COLO668 (cell line): ENCODE data around the gene ZNF576.
A peak's percentile ranks its signal among the peaks of the same experiment; 100 is the strongest.
"Not testable (repeated sequence)": the region's sequence is repeated elsewhere in the genome, so short reads cannot be mapped to it uniquely, and the experiment has no call there.

ENCODE experiments used
- DNase-seq: peaks from one replicate; lab custom pipeline; 2025; ENCODE audit not compliant: unreplicated experiment; lab: John Stamatoyannopoulos, UW

ZNF576 gene

GRCh38 chr19:43598445-43599240 is 2.2 kb downstream of the ZNF576 start:
- no peak for DNase-seq

- DNase-seq: no peak
Observed at GRCh38 chr19:43599635-43600295, 3.4 kb downstream of the ZNF576 start.

- DNase-seq: not testable (repeated sequence)
Observed at GRCh38 chr19:43600326-43600725, 3.9 kb downstream of the ZNF576 start.

GRCh38 chr19:43605875-43606568 is 9.6 kb downstream of the ZNF576 start:
- no peak for DNase-seq

GRCh38 chr19:43606569-43607229 is 10.3 kb downstream of the ZNF576 start:
- no peak for DNase-seq

GRCh38 chr19:43607238-43608205 is 11.1 kb downstream of the ZNF576 start:
- DNase-seq: no peak

- DNase-seq: no peak
Observed at GRCh38 chr19:43609872-43610271, 13.5 kb downstream of the ZNF576 start.

- no peak for DNase-seq
Observed at GRCh38 chr19:43610493-43610892, 14.1 kb downstream of the ZNF576 start.

- no peak for DNase-seq
Observed at GRCh38 chr19:43611788-43612187, 15.4 kb downstream of the ZNF576 start, which contains the start of gene SRRM5. Gene SRRM5 (plus strand): TSS chr19:43612088. CDS start chr19:43612122, 34 bp downstream.

GRCh38 chr19:43612374-43612773 is 16.0 kb downstream of the ZNF576 start:
- DNase-seq: no peak

- no peak for DNase-seq
Observed at GRCh38 chr19:43616306-43616705, 19.9 kb downstream of the ZNF576 start.

GRCh38 chr19:43616954-43617353 is 20.6 kb downstream of the ZNF576 start:
- no peak for DNase-seq

GRCh38 chr19:43618921-43619261 is 22.5 kb downstream of the ZNF576 start:
- DNase-seq: peak; percentile 68

GRCh38 chr19:43619262-43620060 is 23.1 kb downstream of the ZNF576 start, which contains the start of gene ZNF428:
Gene ZNF428 (minus strand): TSS chr19:43619629. CDS start chr19:43614304, 5,325 bp downstream.
- peak; percentile 87 for DNase-seq

- DNase-seq: no peak
Observed at GRCh38 chr19:43620061-43621001, 23.9 kb downstream of the ZNF576 start.

GRCh38 chr19:43622070-43622469 is 25.7 kb downstream of the ZNF576 start:
- DNase-seq: no peak

GRCh38 chr19:43622956-43623355 is 26.6 kb downstream of the ZNF576 start:
- no peak for DNase-seq
